ENCODE data around the gene LRRC49.

- TF ChIP-seq CTCF (IDR thresholded peaks at IDR 0.05; ENCODE audit: insufficient read depth, low read depth, low read length) (no peak), EZH2 (IDR thresholded peaks at IDR 0.05; ENCODE audit: insufficient read depth, low read length) (no peak)
Observed at GRCh38 chr15:70853318-70853972, 39.2 kb upstream of the LRRC49 start.

Measured in astrocyte (in vitro differentiated cells and primary cell).